ENCODE measurements around the gene RRH.
"Not testable (repeated sequence)": the region's sequence is repeated elsewhere in the genome, so short reads cannot be mapped to it uniquely, and the experiment has no call there.

RRH gene

DNA sequence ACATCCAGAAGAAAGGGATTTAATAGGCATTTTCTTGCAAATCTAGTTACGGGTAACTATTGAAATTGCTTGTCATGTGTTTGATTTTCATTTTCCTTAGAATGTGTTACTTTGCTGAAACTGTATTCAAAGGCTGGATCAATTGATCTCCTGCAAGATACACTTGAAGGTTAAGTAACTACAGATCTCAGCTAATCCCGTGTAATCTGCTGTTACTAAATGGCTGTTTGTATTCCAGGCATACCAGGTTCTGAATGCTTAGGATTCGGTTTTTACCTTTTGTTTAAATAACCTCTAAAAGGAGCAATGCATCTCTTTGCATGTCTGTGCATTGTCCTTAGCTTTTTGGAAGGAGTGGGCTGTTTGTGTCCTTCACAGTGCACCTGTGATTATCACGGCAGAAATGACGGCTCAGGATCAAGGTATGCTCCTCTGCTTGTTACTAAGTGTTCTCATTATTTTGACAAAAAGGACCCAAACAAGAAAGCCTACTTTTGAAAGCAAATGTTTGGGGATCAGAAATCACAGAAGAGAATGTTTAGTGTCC is 20.2 kb downstream of the RRH start, which contains the start of gene LRIT3:
Gene LRIT3 (plus strand): TSS at position 212 of the 547 bp plus-strand sequence. CDS start 95 bp downstream, at position 307.
- DNase-seq: no peak

DNA sequence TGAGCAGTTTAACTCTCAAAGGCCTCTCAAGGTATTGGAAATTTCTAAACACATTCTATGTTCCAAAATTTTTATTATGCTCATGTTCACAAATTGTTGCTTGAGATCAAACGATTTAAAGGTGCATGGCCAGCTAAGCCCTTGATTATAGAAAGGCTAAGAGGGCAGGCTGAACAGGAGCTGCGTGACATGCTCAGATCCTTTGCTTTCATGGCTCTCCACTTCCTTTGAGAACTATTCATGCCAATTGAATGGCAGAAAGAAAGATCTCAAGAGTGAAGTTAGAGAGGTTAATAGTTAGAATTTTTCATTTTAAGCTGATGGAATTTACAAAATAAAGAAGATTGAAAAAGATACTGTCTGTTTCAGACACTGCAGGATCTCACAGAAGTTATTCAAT is 20.7 kb downstream of the RRH start:
- no peak for DNase-seq

DNA sequence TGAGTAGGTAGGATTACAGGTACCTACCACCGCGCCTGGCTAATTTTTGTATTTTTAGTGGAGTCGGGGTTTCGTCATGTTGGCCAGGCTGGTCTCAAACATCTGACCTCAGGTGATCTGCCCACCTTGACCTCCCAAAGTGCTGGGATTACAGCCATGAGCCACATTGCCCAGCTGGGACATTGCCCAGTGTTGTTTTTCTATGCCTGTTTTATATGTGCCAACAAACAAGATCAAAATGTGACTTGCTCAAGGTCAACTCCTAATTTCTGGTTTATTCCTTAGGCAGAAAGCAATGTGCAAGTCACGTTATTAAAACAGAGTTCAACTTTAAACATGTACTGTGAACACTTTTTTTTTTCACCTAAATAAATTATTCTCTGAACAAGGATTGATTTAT is 22.8 kb downstream of the RRH start:
- DNase-seq: no peak

DNA sequence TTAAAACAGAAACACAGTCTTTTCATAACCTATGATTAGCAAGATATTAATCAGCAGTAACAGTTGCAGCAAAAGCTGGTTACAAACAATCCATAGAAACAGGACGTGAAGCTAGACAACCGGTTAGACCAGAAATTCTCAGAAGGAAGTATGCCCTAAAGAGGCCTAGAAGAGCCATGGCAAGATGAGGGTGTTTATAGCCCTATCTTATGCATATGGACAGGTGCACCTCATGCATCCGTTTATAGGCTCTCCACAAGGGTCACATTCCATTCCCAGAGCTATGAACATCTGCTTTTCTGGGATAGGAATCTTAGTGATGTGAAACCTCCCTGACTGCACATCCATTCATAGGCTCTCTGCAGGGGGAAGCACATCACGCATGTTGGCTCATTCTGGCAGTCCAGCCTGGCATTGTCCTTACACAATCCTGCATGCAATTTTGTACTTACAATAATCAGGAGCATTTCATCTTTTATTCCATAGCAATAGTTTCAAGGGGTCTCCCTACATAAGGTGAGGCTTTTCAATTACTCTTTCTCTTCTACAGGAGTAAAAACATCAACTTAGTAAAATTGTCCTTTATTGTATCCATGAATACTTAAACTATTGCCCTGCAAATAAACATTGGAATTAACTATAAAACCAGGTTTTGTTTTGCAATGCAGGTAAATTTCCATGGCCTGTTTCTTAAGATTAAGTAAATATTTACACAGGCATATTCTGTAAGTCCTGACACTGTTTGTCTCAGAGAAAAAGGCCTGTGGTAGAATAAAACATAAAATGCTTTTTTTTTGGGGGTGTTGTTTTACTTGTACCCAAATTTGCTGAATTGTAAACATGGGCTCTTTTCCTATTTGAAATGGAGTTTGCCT is 31.9 kb downstream of the RRH start:
- DNase-seq: not testable (repeated sequence)

DNA sequence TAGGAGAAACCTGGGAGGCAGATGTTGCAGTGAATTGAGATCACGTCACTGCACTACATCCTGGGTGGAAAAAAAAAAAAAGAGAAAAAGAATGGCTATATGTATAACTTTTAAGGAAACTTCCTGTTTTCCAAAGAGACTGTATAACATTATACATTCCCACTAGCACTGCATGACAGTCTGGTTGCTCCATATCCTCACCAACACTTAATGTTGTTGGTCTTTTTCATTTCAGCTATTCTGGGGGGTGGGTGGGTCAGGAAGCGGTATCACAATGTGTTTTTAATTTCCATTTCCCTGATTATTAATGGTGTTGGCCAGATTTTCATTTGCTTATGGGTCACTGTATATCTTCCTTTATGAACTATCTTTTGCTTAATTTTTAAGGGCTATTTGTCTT is 33.5 kb downstream of the RRH start:
- DNase-seq: no peak

DNA sequence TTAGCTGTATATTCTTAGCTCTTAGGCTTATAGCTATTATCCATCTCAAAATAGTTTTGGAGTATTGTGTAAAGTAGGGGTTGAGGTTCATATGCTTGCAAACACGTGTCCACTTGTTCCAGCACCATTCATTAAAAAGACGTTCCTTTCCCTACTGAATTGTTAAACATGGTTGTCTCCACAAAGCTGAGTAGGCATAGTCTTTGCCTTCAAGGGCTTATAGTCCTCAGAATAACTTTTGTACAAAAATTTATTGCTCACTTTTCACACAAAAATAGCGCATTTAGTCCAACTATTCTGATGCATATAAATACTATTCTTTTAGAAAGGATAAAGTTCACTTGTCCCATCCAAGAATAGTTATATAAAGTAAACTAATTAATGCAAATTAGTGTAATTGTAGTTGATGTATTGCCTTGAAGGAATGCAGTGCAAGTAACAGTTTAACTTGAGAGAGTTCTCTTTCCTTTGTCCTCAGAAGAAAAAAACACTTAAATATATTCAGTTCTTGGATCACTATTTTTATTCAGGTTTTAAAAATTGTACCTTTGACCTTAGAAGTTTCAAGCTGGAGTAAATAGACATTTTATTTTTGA is 34.2 kb downstream of the RRH start:
- DNase-seq: no peak

DNA sequence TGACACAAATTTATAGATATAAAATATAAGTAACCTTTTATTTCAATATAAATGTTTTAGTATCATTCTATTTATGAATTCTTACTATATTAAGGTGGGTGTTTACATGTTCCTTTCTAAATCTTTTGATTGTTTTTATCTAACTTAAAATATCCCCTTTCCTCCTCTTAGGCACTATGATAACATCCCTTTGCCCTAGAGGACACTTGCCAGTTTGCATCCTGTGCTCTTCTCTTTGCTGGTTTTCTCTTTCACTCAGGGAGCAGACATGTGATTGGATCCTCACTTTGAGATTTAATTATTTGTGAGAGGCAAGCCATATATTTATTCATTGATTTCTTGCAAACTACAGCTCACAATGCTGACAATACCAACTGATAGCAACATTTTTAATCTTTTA is 36.4 kb downstream of the RRH start:
- no peak for DNase-seq

DNA sequence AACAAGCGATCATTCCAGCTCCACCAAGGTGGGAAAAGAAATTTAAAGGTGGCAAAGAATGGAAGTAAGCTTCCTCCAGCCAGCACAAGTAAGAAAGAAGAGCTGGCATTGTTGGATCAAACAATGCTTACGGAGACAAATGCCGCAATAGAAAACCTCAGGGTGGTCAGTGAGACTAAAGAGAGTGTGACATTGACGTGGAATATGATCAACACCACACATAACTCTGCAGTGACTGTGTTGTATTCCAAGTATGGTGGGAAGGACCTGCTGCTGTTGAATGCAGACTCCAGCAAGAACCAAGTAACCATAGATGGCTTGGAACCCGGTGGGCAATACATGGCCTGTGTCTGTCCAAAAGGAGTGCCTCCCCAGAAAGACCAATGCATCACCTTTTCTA is 42.3 kb downstream of the RRH start:
- DNase-seq: no peak

DNA sequence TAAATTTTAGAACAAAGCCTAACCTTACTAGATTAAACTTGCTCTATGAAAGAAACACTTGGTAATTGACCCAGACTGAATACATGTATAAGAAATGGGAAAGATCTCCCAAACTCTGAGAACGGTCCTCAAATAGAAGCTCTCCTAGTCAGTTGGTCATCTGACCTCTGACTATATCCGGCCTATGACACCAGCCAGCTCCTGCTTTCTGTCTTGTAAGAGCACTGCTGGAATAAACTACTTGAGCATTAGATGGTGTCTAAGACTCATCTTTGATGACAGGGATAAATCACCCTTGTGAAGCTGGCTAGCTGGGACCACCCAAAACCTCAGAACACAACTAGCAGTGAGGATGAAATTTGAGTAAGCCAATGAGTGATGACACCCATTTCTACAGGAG is 44.3 kb downstream of the RRH start:
- no peak for DNase-seq

DNA sequence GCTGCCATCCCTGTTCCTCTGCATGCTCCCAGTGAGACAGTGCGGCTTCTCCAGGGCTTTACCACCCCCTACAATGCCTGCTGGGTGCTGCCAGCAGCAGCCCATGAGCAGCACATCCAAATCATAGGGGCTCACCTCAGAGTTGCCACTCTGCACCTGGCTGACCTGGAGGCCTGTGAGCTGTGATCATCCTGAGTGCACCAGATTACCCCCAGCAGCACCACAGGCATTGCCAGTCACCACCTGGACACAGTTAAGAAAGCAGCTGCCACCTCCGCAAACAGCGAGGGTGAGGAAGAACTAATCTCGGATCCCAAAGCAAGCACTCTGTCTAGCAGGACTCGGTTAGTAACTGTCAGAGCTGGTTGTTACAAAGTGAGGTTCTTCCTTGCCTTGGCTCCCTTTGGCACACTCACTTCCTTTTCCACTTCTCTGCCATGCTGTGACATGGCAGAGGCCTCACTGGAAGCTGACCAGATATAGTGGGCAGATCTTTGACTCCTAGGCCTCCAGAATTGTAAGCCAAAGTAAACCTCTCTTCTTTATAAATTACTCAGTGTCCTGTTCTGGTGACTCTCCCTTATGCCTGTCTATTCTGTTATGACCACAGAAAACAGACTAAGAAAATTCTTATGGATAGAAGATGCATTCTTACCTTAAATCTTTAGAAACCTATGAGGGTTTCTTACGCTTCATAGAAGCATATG is 45.3 kb downstream of the RRH start:
- DNase-seq: no peak

DNA sequence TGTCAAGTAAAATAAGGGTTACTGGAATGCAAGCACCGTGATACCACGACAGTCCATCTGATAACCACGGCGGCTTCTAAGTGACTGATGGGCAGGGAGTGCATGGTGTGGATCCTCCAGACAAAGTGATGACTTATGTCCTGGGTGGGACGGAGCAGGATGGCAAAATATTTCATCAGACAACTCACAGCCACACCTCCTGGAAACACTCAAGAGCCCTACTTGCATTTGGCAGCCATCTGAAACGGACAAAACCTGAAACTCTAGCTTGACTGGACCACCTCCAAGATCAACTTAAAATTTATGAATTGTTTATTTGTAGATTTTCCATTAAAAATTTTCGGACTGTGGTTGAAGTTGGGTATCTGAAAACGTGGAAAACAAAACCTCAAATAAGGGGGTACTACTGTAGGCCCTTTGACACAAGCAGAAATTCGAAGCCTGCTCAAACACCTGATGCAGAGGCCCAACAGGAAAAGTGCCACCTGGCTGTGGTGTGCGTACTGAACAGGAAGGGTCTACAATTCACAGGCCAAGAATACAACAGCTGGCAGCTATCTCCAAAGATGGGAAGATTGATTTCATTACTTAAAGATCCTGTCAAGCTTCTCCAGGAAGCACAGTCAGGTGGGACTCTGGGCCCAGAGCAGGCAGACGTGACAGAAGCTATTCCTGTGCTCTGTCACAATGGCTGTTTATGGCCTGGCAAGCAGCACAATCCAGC is 46.2 kb downstream of the RRH start:
- DNase-seq: no peak

DNA sequence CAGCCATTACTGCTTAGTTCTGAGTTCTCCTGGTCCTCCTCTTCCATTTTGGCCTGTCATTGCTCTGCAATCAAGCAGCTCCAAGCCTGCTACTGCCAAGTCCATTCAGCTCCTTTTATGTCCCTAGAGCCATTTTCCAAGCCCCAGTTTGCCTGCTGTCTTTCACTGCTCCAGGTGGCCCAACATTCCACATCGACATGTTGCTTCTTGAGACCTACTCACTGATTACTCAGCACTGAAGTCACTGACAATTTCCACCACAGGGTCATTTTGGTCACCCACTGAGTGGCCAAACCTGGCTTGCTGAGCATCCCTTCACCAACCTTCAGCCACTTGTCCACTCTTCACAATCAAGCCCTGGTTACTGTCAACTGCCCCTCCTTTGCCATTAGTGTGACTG is 47.3 kb downstream of the RRH start:
- no peak for DNase-seq

DNA sequence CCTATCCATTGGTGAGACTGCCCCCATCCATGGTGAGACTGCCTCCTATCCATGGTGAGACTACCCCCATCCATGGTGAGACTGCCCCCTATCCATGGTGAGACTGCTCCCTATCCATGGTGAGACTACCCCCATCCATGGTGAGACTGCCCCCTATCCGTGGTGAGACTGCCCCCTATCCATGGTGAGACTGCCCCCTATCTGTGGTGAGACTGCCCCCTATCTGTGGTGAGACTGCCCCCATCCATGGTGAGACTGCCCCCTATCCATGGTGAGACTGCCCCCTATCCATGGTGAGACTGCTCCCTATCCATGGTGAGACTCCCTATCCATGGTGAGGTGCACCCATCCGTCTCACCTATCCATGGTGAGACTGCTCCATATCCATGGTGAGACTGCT is 47.8 kb downstream of the RRH start:
- not testable (repeated sequence) for DNase-seq

DNA sequence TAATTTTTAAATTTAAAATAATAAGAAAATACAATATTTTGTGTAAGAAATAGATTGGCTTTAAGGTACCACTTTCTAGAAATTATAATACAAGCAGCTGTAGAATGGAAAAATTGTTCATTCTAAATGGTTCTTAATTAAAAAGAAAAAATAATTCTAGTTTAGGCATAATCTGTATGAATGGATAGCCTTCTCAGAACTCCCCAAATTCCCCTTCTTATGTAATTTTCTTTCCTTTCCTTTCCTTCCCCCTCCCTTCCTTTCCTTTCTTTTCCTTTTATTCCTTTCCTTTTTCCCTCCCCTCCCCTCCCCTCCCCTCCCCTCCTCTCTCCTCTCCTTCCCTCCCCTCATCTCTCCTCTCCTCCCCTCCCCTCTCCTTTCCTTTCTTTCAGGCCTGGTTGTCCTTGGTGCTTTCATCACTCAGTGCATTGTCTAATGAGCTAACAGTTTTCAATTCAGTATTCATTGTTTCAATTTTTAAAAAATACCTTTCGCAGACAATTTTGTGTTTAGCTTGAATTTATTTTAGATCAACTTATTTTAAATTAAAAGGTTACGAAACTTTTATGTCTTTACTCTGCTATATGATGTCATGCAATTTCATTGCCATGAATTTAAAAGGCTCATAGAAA is 49.0 kb downstream of the RRH start:
- no peak for DNase-seq

DNA sequence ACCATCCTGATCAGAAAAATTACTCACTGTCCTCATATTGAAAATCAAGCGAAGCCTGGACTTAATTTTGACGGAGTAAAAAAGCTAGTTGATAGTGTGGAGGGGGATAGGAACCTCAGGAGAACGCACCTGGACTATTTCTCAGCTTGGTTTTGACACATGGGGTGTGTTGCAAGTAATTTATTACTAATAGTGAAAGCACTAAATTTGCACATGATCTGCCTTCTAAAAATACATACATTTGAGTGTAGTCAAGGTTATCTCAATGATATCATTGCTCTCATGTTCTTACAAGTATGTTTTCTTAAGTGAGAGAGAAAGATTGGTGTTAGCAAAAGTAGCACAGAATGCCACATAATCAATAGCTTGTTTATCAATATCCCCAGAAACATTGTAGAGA is 49.6 kb downstream of the RRH start:
- DNase-seq: no peak

DNA sequence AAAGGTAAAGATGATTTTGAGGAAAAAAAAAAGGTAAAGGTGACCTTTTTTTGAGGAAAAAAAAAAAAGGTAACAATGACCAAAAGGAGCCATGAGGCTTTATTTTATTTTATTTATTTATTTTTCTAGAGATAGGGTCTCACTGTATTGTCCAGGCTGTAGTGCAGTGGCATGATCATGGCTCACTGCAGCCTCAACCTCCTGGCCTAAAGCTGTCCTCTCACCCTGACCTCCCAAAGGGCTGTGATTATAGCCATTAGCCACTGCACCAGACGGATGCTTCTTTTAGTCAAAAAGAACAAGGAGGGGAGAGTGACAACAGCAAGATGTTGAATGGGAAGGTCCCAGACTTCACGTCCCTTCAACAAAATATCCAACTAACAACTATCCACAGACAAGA is 50.6 kb downstream of the RRH start:
- no peak for DNase-seq

DNA sequence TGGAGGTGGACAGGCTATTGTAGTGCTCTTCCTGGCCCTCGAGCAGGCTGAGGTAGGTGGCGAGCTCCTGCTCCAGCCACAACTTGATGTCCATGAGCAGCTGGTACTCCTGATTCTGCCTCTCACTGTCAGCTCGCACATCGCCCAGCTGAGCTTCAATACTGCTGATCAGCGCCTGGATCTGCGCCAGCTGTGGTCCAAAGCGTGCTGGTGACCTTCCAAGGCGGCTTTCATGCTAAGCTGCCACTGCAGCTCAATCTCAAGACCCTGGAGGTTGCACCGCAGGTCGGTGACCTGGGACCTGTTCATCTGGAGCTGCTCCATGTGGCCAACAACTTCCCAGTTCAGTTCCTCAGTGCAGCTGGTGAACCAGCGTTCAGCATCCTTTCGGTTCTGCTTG is 51.3 kb downstream of the RRH start:
- no peak for DNase-seq

DNA sequence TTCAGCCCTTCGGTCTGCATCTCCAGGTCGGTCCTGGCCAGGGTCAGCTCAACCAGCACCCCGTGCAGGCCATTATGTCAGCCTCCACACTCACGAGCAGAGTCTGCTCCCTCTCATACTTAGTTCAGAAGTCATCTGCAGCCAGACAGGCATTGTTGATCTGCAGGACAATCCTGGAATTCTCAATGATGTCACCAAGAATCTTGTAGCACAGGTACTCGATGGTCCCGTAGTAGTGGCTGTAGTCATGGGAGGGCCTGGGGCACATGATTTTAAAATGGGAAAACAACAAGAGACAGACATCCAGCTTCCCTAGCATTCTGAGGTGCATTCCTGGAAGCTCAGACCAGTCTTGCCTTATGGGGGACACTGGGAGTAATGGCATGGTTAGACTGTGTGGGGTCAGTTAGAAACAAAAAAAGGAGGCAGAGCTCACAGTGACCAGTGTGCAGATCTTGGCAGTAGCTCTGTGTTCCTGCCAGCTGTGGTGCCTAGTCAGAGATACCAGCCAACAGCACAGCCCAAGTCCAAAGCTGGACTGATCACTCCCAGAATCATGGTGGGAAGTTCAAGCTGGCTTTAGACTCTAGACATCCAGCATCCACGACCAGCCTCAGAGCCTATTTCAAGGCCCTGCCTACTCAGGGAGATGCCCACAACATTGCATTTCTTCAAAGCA is 52.0 kb downstream of the RRH start:
- no peak for DNase-seq

DNA sequence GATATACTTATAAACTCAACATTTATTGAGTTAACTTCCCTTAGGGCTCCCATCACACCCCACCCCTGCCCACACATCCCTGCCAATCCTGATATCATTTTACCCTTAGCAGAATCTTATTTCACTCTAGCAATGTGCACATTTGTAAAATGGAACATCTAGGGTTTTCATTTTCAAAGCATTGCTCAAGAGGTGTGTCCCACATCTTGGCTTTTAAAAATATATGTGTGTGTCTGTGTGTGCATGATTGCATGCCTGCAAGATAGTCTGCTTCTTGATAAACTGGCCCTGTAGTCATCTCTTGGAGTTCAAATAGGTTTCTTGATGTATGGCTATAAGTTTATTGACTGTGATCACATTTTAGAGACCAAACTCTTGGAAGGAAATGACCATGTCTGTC is 58.5 kb downstream of the RRH start:
- DNase-seq: no peak

DNA sequence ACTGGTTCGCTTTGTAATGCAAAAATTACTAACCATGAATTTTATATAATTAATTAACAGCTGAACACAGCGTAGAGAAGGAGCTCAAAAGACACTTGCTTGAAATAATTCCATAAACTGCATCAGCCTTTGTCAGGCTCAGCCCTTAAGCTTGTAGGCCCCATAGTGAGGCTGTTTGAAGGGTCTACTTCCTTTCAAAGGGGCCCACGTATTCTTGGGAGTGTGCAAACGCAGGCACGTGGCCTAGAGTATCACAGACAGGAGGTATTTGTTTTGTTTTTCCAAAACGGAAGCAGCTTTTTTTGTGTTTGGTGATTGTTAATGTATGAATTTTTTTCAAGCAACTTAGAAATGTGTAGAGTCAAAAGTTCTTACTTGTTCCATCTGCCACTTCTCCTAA is 59.3 kb downstream of the RRH start:
- DNase-seq: no peak

DNA sequence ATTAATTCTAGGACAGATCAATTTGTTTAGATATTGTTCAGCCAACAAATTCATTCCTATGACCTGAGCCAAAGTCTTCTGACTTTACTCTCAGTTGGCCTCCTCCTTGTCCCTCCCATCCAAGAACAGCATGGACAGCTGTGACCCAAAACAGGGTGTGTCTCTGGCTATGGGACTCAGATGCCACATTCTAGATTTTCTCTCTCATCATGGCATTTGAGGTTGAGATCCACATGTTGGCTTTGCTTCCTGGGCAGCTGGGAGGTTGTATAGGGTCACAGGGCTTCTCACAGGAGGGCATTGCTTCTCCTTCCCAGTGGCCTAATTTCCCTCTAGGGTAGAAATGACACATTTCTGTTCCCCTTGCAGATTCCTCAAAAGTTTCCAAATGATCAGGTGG is 62.3 kb downstream of the RRH start:
- no peak for DNase-seq
